ENCODE results near the gene GALNS.

GALNS gene

DNA sequence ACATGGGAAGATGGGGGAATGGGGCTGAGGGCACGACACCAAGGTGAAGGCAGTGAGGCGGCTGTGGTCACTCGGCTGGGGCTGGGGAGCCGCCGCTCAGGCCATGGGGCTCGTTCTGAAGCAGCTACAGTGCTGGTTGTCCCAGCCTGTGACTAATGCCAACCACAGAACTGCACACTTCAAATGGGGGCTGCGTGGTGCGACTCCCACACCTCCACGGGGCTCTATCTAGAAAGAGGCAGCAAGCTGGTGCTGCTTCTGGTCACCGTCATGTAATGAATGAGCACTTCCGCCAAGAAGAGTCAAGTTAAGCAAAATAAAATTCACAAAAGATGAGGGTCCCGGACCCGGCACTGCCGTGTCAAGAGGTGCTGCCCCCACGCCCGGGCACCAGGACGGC is 20.0 kb downstream of the GALNS start:
- Mint-ChIP-seq H3K4me3 (no peak overlapping the region), H3K9me3 (no peaks in the 10 kb centered on the region), H3K27me3 (ENCODE audit: low read depth) (no peaks in the 10 kb centered on the region), H3K4me1 (no peaks in the 10 kb centered on the region), H3K27ac (no peak overlapping the region), H3K36me3 (ENCODE audit: low read depth) (peaks cover 10% of the 10 kb centered on the region)
- no peak for TF ChIP-seq CTCF (IDR thresholded peaks at IDR 0.05; ENCODE audit: unreplicated experiment in 3 of 3)

GRCh38 chr16:88835818-88836217 is 20.9 kb downstream of the GALNS start:
- H3K4me1 Mint-ChIP-seq = no peaks in the 10 kb centered on the region
- no peak overlapping the region for H3K27ac Mint-ChIP-seq
- H3K4me3 Mint-ChIP-seq = no peak overlapping the region
- no peaks in the 10 kb centered on the region for H3K27me3 Mint-ChIP-seq (ENCODE audit: low read depth)
- no peak for TF ChIP-seq CTCF (IDR thresholded peaks at IDR 0.05; ENCODE audit: unreplicated experiment in 3 of 3)
- peaks cover 10% of the 10 kb centered on the region for H3K36me3 Mint-ChIP-seq (ENCODE audit: low read depth)
- no peaks in the 10 kb centered on the region for H3K9me3 Mint-ChIP-seq

DNA sequence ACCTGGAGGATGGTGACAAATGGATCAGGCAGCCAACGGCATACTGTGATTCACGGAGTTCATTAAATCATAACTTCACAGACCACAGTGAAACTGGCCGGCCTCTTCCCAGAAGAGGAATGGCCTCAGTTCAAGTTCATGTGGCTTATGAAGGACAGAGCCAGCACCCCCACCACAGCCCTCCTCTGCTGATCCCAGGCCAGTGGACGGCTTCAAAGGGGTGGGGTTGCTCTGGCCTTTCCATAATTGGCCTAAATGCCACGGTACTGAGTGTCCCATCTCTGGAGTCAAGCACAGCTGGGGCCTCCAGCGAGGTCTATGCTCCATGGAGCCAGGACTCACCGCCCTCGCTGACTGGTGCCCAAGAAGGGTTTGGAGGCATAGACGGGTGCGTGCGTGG is 21.4 kb downstream of the GALNS start:
- Mint-ChIP-seq H3K4me3 (no peak overlapping the region), H3K9me3 (no peaks in the 10 kb centered on the region), H3K27ac (no peak overlapping the region), H3K27me3 (ENCODE audit: low read depth) (no peaks in the 10 kb centered on the region), H3K4me1 (no peaks in the 10 kb centered on the region), H3K36me3 (ENCODE audit: low read depth) (peaks cover 10% of the 10 kb centered on the region)
- no peak for TF ChIP-seq CTCF (IDR thresholded peaks at IDR 0.05; ENCODE audit: unreplicated experiment in 3 of 3)

DNA sequence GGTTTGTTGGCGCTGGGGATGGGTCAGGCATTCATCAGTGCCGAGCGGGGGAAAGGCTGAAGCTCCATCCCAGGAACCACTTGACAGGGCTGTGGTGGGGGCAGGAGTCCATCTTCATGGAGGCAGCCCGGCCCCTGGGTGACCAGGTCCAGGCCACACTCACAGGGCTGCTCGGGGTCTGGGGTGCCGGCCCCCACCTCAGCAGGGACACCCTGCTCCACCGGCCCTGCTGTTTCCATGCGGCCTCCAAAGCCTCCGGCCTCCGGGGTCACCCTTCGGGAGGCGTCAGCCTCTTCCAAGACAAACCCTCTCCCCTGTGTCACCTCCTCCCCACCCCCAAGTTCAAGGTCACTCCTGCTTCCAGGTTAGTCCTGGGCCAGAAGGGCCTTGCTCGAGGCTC is 22.1 kb downstream of the GALNS start:
- Mint-ChIP-seq H3K27ac (no peak overlapping the region), H3K4me3 (no peak overlapping the region), H3K36me3 (ENCODE audit: low read depth) (peaks cover 10% of the 10 kb centered on the region), H3K4me1 (no peaks in the 10 kb centered on the region), H3K9me3 (no peaks in the 10 kb centered on the region), H3K27me3 (ENCODE audit: low read depth) (no peaks in the 10 kb centered on the region)
- TF ChIP-seq CTCF (IDR thresholded peaks at IDR 0.05; ENCODE audit: unreplicated experiment in 3 of 3) = no peak

DNA sequence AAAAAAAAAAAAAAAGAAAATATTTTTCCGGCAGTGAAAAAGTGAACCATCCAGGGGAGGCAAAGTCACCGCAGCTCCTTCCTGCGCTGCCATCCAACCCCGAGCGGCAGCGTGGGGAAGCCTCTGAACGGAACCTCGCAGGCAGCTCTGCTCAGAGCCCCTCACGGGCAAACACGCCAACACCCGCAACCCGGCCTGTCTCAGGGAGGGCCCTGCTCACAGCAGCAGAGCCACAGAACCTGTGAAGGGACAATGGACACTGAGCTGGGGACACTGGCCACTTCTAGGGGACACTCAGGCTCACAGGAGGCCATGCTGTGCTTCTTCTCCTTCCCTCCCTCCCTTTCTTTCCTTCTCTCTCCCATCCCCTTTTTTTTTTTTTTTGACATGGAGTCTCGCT is 23.7 kb downstream of the GALNS start:
- TF ChIP-seq CTCF (IDR thresholded peaks at IDR 0.05; ENCODE audit: unreplicated experiment in 3 of 3) = no peak
- no peaks in the 10 kb centered on the region for H3K4me1 Mint-ChIP-seq
- H3K27ac Mint-ChIP-seq = no peak overlapping the region
- peaks cover 10% of the 10 kb centered on the region for H3K36me3 Mint-ChIP-seq (ENCODE audit: low read depth)
- no peaks in the 10 kb centered on the region for H3K27me3 Mint-ChIP-seq (ENCODE audit: low read depth)
- H3K9me3 Mint-ChIP-seq = no peaks in the 10 kb centered on the region
- no peak overlapping the region for H3K4me3 Mint-ChIP-seq

DNA sequence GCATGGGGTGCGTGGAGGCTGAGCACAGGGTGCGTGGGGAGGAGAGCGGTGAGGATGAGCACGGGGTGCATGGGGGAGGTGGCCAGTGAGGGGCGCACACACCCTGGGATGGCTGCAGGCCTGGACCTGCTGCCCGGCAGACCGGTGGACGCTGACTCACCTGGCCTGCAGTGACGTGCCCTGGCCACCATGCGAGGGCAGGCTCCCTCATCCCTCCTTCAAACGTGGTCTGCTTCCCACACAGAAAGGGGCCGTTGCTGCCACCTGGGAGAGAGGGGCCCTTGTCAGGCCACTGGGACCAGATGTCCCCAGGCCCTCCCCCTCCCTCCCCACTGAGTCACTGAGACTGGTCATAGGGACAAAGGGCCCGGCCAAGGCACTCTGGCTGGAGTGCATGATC is 24.9 kb downstream of the GALNS start:
- no peaks in the 10 kb centered on the region for H3K9me3 Mint-ChIP-seq
- H3K4me3 Mint-ChIP-seq = no peak overlapping the region
- H3K27me3 Mint-ChIP-seq (ENCODE audit: low read depth) = no peaks in the 10 kb centered on the region
- H3K27ac Mint-ChIP-seq = no peak overlapping the region
- H3K36me3 Mint-ChIP-seq (ENCODE audit: low read depth) = peaks cover 10% of the 10 kb centered on the region
- no peak for TF ChIP-seq CTCF (IDR thresholded peaks at IDR 0.05; ENCODE audit: unreplicated experiment in 3 of 3)
- H3K4me1 Mint-ChIP-seq = no peaks in the 10 kb centered on the region
